HepG2 (cell line): ENCODE results near the gene MRI1. TPM values are rescaled to one million over a fixed set of nuclear protein-coding genes. Genes with fewer than 3 reads are reported as not detected.

Source experiments
- ATAC-seq: fragments of 200-7000 bp; cut with Tn5 transposase; 3 replicates; pipeline ENCODE4 v1.9.1; 2020; ENCODE audit warnings: mild to moderate bottlenecking, moderate library complexity
- BruUV-seq: library from RNA; stranded (reverse); fragments of 400-500 nt; replicated peaks from 2 replicates; lab custom pipeline; 2021; lab: Mats Ljungman, UMichigan
- CTCF ChIA-PET: fragments of 300-600 bp; formaldehyde crosslinking; extraction: SDS; loops from one replicate; lab custom pipeline; 2021; ENCODE audit warnings: low total read pairs, inconsistent platforms, low intra/inter-chr PET ratio; lab: Yijun Ruan, JAX
- POLR2A ChIA-PET: fragments of 350-600 bp; sonication (Branson Sonifier 250); formaldehyde crosslinking; loops from one replicate; lab custom pipeline; 2020; ENCODE audit warnings: antibody characterized with exemption, inconsistent platforms; lab: Yijun Ruan, JAX
- DNase-seq: peaks from one replicate; pipeline ENCODE4 v3.0.0-alpha.2; 2015; ENCODE audit warnings: low spot score
- FAIRE-seq: peaks from 3 replicates; lab custom pipeline; 2011; peaks lifted over from hg19 to GRCh38; lab: Jason Lieb, UNC
- H2AFZ ChIP-seq: one replicate; pipeline ENCODE4 v1.6.1; 2011; ENCODE audit warnings: low read length, inconsistent platforms
- H3K27ac ChIP-seq: fragments of 300-600 bp; 3 replicates; pipeline ENCODE4 v1.8.0; 2011; ENCODE audit warnings: mixed run types, mild to moderate bottlenecking, mixed read lengths, low read length, inconsistent platforms; ENCODE audit not compliant: insufficient read depth; ENCODE audit errors: extremely low read length
- H3K27me3 ChIP-seq, 2 experiments: fragments of 200-600 bp in 1 of 2; 2 replicates in 1 of 2; 3 replicates in 1 of 2; pipeline versions ENCODE4 v1.6.0 to v1.8.0; 2011; ENCODE audit warnings: low read length in 2 of 2, mild to moderate bottlenecking in 2 of 2, moderate library complexity in 2 of 2, inconsistent platforms in 1 of 2; ENCODE audit not compliant: insufficient read depth in 2 of 2, control insufficient read depth in 1 of 2
- H3K36me3 ChIP-seq, 2 experiments: fragments of 200-600 bp in 1 of 2; replicated peaks in 1 of 2; 2 replicates in 1 of 2; 3 replicates in 1 of 2; pipeline versions ENCODE4 v1.5.1 to v1.8.0; 2011; ENCODE audit warnings: low read length in 2 of 2, inconsistent platforms in 1 of 2; ENCODE audit not compliant: insufficient read depth in 2 of 2, control insufficient read depth in 1 of 2
- H3K4me1 ChIP-seq: 2 replicates; pipeline ENCODE4 v1.5.1; 2012; ENCODE audit warnings: low read length, inconsistent platforms; ENCODE audit not compliant: insufficient read depth
- H3K4me2 ChIP-seq: 2 replicates; pipeline ENCODE4 v1.6.0; 2011; ENCODE audit warnings: low read depth, low read length, inconsistent platforms
- H3K4me3 ChIP-seq, 3 experiments: fragments of 200-600 bp in 1 of 3; sonication (generic), shearing (Covaris generic) in 1 of 3; replicated peaks in 1 of 3; 2 replicates each; pipeline ENCODE4 v1.5.1; 2011 to 2016; ENCODE audit warnings: low read length in 3 of 3, inconsistent platforms in 2 of 3, low read depth in 2 of 3, mild to moderate bottlenecking in 2 of 3, control low read depth in 1 of 3, mixed read lengths in 1 of 3; ENCODE audit not compliant: insufficient read depth in 1 of 3
- H3K79me2 ChIP-seq: one replicate; pipeline ENCODE4 v1.6.1; 2011; ENCODE audit warnings: low read length, inconsistent platforms; ENCODE audit not compliant: insufficient read depth
- H3K9ac ChIP-seq: 2 replicates; pipeline ENCODE4 v1.6.0; 2011; ENCODE audit warnings: mild to moderate bottlenecking, low read depth, low read length, inconsistent platforms; ENCODE audit not compliant: insufficient read depth
- H3K9me3 ChIP-seq: 2 replicates; pipeline ENCODE4 v1.5.1; 2012; ENCODE audit warnings: mild to moderate bottlenecking, low read length
- H4K20me1 ChIP-seq: 2 replicates; pipeline ENCODE4 v1.6.0; 2011; ENCODE audit warnings: inconsistent platforms, mild to moderate bottlenecking, low read length, moderate library complexity; ENCODE audit not compliant: insufficient read depth
- CBX1 ChIP-seq: IDR thresholded peaks from one replicate; pipeline ENCODE4 v1.6.1; 2016; ENCODE audit warnings: antibody characterized with exemption, low read depth
- HINFP ChIP-seq: sonication (generic); formaldehyde crosslinking; IDR thresholded peaks from 2 replicates; pipeline ENCODE4 v1.4.0; 2020; ENCODE audit warnings: low read depth, mild to moderate bottlenecking, missing genetic modification reagents
- KMT2A ChIP-seq: sonication (generic); formaldehyde crosslinking; IDR thresholded peaks from 2 replicates; pipeline ENCODE4 v1.4.0; 2020; ENCODE audit warnings: missing genetic modification reagents
- PHF8 ChIP-seq: sonication (generic); formaldehyde crosslinking; IDR thresholded peaks from 2 replicates; pipeline ENCODE4 v1.5.0; 2020; ENCODE audit warnings: missing genetic modification reagents
- WIZ ChIP-seq: sonication (generic); formaldehyde crosslinking; IDR thresholded peaks from 2 replicates; pipeline ENCODE4 v1.5.1; 2020; ENCODE audit warnings: mild to moderate bottlenecking, missing genetic modification reagents
- ZNF597 ChIP-seq: sonication (generic); formaldehyde crosslinking; IDR thresholded peaks from 2 replicates; pipeline ENCODE4 v1.5.0; 2020; ENCODE audit warnings: missing genetic modification reagents
- WGBS: methylation state at CpG from one replicate; pipeline ENCODE4 v1.1.6; 2017; ENCODE audit warnings: low lambda C conversion rate; 5-methylcytosine and 5-hydroxymethylcytosine counted together
- in situ Hi-C: cut with HindIII; loops from 2 replicates; pipeline ENCODE4 v1.10.0; 2017; ENCODE audit warnings: low pct_unique_long_range_greater_than_20kb; ENCODE audit not compliant: extremely low pct_ligation_motif_present
- intact Hi-C: fragments of 100-400 bp; cut with micrococcal nuclease; formaldehyde crosslinking; loops from one replicate; pipeline ENCODE4 v1.10.0; 2022; ENCODE audit not compliant: unreplicated experiment
- polyA plus RNA-seq, 8 experiments: library from polyadenylated mRNA; depleted of rRNA in 3 of 8; stranded (reverse) in 7 of 8; unstranded in 1 of 8; fragments of >200 nt; fragmentation: Illumina TruSeq in 4 of 8; extraction: Trizol in 4 of 8; gene quantifications; 2 replicates each; pipeline versions ENCODE4 v1.2.1 to v1.2.3, GENCODE V29; 2011 to 2016; ENCODE audit warnings: low read depth in 4 of 8, missing spikeins in 1 of 8, mixed read lengths in 1 of 8; ENCODE audit not compliant: insufficient read depth in 1 of 8
- total RNA-seq, 5 experiments: library from RNA; depleted of rRNA; stranded (reverse); fragments of >200 nt; fragmentation: Illumina TruSeq; extraction: Trizol; gene quantifications; 2 replicates each; pipeline ENCODE4 v1.2.3, GENCODE V29; 2016; ENCODE audit warnings: low read depth in 1 of 5
- TF ChIP-seq, protein P1 (sequence below): sonication (generic); formaldehyde crosslinking; IDR thresholded peaks from 2 replicates; pipeline ENCODE4 v1.5.1; 2020; ENCODE audit warnings: mild to moderate bottlenecking, missing genetic modification reagents, moderate library complexity
- TF ChIP-seq, protein P2 (sequence below): sonication (generic); formaldehyde crosslinking; IDR thresholded peaks from 2 replicates; pipeline ENCODE4 v1.5.1; 2020; ENCODE audit warnings: missing genetic modification reagents, mild to moderate bottlenecking, borderline replicate concordance

Gene MRI1
- total and polyA plus RNA-seq, 2 of the 13 experiments (the other 11 are each of a cell fraction or from before 2014, with no cell fraction given) = 20.1 to 20.6 TPM

DNA sequence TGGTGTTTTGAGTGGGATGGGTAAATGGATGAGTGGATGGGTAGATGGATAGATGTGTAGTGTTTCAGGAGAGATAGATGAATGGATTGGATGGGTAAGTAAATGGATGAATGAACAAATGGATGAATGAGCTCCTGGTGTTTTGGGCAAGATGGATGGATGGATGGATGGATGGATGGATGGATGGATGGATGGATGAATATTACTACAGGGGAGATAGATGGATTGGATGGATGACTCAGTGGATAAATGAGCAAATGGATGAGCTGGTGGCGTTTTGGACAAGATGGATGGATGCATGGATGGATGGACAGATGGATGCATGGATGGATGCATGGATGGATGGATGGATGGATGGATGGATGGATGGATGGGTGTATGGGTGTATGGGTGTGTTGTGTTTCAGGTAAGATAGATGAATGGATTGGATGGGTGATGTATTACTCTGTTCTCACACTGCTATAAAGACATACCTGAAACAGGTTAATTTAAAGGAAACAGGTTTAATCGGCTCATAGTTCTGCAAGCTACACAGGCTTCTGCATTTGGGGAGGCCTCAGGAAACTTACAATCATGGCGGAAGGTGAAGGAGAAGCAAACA is 43.2 kb downstream of the MRI1 start (continued):
- TF ChIP-seq, protein P1, sequence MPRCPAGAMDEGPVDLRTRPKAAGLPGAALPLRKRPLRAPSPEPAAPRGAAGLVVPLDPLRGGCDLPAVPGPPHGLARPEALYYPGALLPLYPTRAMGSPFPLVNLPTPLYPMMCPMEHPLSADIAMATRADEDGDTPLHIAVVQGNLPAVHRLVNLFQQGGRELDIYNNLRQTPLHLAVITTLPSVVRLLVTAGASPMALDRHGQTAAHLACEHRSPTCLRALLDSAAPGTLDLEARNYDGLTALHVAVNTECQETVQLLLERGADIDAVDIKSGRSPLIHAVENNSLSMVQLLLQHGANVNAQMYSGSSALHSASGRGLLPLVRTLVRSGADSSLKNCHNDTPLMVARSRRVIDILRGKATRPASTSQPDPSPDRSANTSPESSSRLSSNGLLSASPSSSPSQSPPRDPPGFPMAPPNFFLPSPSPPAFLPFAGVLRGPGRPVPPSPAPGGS (CRISPR knock-in tag) = no peak
- TF ChIP-seq, protein P2, sequence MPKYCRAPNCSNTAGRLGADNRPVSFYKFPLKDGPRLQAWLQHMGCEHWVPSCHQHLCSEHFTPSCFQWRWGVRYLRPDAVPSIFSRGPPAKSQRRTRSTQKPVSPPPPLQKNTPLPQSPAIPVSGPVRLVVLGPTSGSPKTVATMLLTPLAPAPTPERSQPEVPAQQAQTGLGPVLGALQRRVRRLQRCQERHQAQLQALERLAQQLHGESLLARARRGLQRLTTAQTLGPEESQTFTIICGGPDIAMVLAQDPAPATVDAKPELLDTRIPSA = no peak
- no peak for TF ChIP-seq PHF8 (CRISPR knock-in tag)
- TF ChIP-seq WIZ (CRISPR knock-in tag) = no peak

DNA sequence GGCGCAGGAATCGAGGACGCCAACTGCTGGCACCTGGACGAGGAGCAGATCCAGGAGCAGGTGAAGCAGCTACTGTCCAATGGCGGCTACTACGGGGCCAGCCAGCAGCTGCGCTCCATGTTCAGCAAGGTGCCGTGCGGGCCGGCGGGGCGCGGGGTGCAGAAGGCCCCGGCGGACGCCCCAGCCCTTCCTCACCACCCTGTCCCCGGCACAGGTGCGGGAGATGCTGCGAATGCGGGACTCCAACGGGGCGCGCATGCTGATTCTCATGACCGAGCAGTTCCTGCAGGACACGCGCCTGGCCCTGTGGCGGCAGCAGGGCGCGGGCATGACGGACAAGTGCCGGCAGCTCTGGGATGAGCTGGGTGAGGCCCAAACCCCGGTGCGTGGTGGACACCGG is 44.5 kb downstream of the MRI1 start:
- TF ChIP-seq KMT2A (CRISPR knock-in tag) (no peak), ZNF597 (CRISPR knock-in tag) (no peak), CBX1 (no peak), HINFP (CRISPR knock-in tag) (no peak)
- TF ChIP-seq, protein P1 (CRISPR knock-in tag) = no peak
- no TSS peak for BruUV-seq
- intact Hi-C loops (no loop called here), in situ Hi-C loops (no loop called here)
- H4K20me1 ChIP-seq = no peaks in the 10 kb centered on the region
- H3K4me1 ChIP-seq = peaks cover 2% of the 10 kb centered on the region; the same call in 1 of the 2 replicates
- H3K9me3 ChIP-seq = no peaks in the 10 kb centered on the region
- DNase-seq (no peak), ATAC-seq (no peak), FAIRE-seq (no peak)
- H3K79me2 ChIP-seq = no peaks in the 10 kb centered on the region
- no peak overlapping the region for H3K4me2 ChIP-seq
- H3K4me3 ChIP-seq = no peak overlapping the region
- H3K9ac ChIP-seq = no peak overlapping the region
- H3K27me3 ChIP-seq = no peaks in the 10 kb centered on the region
- H3K36me3 ChIP-seq = no peaks in the 10 kb centered on the region
- no peak overlapping the region for H3K27ac ChIP-seq
- H2AFZ ChIP-seq = no peak overlapping the region
- CTCF ChIA-PET = no interaction called here
- POLR2A ChIA-PET = no interaction called here
- 95% methylated on average over 21 of the region's 34 CpGs for WGBS
